T-helper 1 cell treated with Interleukin-12 subunit alpha and Interleukin-12 subunit beta and Interleukin-4 antibody, amounts not matched to agents 30 ng/mL and 1 ng/mL, for 36 hours (primary cell): ENCODE data around the gene CDS1. TPM values are rescaled to one million over a fixed set of nuclear protein-coding genes. Genes with fewer than 3 reads are reported as not detected.

Experiments
- intact Hi-C: fragments of 100-400 bp; cut with micrococcal nuclease; formaldehyde crosslinking; loops from one replicate; pipeline ENCODE4 v1.15.1; 2024
- total RNA-seq: library from RNA; stranded (reverse); gene quantifications from 2 replicates; pipeline ENCODE4 v1.2.3, GENCODE V29; 2022

Gene CDS1
- total RNA-seq, 1 donor from 2014 or later = 0.05 TPM

DNA sequence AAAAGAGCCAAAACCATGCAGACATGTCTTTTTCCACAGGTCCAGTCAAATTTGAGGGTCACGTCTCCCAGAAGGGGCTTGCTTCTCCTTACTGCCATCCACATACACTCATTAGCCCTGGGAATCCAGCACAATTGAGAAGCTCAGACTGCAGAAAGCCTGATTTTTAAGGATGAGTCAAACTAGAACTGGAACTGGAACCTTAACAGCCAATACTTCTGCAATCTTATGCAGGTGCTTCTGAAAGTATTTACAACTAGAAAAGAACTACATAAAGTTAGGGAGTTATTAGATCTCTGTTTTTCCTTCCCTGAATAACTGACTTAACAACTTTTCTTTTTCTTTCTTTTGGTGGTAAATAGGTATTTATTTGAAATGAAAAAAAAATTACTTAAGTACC, 86.3 kb downstream of the CDS1 start:
- intact Hi-C loops = no loop called here

DNA sequence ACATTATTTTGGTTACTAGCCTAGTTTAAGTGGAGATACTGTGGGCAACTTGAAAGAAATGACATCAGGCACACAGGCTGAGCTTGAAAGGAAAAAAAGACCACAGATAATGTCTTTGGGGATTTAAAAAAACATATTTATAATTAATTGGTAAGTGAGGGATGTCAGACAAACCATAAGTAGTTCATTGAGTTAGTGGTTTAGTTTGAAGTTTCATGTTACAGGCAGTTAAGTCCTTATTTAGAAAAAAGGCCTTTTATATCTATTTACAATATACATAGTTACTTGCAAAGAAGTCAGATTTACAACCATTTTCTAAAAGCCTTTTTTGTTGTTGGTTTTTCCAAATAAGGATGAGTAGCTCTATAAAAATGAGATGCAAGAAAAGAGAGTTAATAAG, 89.2 kb downstream of the CDS1 start:
- intact Hi-C loops = no loop called here

DNA sequence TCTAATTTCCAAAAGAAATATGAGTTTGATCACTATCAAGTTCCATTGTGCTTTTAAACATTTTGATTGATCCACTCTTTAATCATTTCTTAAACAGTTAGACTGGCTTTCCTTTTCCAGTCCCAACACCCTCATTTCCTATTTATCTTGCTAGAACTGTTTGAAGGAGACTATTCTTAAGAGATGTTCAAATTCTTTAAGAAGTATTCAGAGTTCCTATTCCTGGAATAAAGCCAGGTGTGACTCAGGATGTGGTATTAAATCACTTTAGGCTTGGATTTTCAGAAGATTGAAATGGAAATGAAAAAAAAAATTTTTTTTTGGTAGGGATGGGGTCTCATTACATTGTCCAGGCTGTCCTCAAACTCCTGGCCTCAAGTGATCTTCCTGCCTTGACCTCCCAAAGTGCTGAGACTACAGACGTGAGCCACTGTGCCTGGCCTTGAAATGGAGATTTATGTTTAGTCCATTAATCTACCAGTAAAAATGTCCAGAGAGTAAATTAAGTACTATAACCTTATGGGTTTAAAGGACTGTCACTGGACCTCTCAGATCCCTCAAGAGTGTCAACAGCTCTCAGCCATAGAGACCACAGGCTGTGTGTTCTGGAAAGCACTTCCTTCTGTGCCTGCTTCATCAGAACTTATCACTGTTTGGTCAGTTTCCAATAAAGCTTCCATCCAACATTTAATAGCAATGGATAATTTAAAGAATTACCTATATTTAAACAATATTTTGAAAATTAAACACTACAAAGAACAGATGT, 90.7 kb downstream of the CDS1 start:
- intact Hi-C loops = no loop called here

DNA sequence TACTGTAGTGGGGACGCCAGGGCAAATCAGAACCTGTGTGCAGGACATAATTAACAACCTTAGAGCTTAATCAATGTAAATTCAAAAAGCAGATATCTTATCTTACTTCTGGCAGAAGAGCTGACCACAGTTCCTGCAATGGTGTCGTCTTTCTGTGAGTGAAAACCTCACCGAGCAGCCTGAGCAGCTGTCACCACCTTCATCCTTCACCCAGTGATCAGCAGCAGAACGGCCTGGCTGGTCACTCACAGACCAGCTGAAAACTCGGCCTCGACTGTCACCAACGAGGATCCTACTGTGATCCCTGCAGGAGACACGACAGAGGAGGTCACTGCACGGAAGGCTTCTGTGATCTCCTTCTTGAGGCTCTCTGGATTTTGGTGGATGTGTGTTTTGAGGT, 94.2 kb downstream of the CDS1 start:
- intact Hi-C loops = no loop called here

DNA sequence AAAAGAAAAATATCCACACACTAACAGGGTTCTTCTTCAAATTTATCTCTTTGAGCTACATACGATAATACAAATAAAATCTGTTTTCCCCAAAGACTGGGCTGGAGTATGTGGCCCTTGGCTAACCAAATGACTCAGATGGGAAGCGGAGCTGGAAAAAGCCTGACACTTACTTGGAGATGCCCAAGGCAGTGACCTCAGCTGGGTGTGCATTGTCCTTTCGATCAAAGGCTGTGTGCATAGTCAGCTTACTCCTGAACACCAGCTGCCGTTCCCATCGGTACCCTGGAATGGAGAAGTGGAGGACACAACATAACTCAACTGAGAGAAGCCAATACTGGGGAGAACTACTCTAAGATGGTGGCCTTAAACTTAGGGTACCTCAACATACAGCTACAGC, 95.1 kb downstream of the CDS1 start:
- intact Hi-C loops = no loop called here

DNA sequence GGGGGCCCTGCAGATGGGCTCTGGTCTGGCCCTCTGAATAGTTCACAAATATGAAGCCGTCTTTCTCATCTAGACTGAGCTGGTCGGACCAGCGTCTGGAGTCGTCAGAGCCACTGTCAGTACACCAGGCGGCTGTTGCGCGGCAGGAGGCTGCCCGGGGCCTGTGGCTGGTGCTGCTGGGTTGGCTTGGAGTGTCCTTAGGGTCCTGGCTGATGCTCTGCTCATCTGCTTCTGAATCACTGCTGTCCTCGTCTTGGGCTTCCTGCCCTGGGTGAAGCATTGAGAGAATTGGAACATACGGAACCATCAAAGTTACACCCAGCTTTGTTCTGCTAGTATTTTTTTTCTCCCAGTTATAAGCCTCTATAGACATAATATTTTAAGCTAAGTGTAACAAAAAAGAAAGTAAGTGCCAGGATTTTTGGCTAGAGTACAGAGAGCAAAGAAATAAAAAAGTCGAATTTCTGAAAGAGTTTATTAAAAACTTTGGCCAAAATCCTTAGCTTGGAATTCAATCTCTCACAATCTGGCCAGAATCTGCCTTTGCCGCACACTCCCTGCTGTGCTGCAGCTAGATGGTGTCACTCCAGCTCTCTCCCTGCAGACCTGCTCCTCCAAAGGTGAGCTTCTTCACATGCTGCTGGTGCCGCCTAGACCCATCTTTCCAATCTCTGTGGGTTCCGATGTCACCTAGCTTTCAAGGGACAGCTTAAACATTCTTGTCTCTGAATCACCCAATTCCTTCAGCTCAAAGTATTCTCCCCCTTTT, 96.2 kb downstream of the CDS1 start:
- intact Hi-C loops = no loop called here

DNA sequence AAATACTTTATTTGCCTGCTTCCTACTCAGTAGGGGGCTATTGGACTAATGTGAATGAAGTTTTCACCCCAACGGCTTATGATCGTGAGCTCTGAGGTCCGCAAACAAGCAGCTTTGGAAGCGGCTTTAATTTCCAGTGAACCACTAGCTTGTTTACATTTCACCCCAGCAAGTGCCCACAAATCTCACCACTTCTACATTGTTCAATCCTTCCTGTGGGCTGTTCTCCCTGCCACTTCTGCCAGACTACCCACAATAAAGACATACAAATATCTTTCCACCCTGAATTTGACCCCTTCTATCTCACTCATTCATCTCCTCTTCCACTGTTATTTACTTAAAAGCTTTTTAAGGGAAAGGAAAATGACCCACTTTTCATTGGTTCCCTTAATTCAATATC, 98.0 kb downstream of the CDS1 start:
- intact Hi-C loops = loop anchor here (5.0 kb wide), 1 partner anchor 99 kb away; the partner anchor contains the start of gene CDS1

DNA sequence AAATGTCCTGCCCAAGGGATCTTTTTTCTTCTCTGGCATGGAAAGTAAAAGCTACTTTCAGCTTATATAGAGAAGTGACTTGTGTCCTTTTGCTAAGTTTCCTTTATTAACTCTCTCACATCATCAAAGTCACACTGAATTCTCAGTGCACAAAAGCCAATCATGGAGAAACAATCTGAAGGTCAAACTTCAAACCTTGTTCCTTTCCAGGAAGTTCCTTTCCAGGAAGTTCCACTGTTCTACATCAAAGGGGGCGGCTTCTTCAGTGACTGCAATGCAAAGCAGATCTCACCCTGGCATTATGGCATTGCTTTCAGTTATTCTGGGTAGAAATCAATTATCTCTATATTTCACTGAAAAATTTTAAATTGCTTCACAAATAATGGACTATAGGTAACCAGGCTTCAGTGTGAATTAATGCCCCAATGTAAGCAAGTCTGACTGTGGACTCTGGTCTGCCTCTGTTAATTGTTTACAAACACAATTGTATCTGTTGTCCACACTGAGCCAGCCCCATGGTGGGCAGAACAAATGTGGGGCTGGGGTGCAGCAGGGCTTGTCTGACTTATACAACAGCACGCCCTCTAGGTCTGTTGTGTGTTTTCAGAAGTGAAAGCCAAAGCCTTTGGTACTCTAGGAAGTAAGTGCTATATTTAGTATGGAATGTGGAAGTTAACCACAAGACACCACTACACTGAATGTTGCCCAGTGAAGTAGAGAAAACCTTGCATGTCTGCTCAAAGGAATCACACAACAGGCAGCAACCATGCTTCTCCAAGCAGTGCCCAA, 98.8 kb downstream of the CDS1 start:
- intact Hi-C loops = loop anchor here (5.0 kb wide), 1 partner anchor 99 kb away; the partner anchor contains the start of gene CDS1

DNA sequence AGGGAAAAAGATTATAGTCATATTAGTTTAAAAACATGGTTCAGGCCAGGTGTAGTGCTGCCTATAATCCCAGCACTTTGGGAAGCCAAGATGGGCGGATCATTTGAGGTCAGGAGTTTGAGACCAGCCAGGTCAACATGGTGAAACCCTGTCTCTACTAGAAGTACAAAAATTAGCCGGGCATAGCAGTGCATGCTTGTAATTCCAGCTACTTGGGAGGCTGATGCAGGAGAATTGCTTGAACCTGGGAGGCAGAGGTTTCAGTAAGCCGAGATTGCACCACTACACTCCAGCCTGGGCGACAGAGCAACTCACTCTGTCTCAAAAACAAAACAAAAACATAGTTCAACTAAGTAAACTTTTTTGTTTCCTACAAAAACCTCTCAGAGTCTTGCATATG, 99.7 kb downstream of the CDS1 start:
- intact Hi-C loops = loop anchor here (5.0 kb wide), 1 partner anchor 100 kb away; the partner anchor contains the start of gene CDS1

DNA sequence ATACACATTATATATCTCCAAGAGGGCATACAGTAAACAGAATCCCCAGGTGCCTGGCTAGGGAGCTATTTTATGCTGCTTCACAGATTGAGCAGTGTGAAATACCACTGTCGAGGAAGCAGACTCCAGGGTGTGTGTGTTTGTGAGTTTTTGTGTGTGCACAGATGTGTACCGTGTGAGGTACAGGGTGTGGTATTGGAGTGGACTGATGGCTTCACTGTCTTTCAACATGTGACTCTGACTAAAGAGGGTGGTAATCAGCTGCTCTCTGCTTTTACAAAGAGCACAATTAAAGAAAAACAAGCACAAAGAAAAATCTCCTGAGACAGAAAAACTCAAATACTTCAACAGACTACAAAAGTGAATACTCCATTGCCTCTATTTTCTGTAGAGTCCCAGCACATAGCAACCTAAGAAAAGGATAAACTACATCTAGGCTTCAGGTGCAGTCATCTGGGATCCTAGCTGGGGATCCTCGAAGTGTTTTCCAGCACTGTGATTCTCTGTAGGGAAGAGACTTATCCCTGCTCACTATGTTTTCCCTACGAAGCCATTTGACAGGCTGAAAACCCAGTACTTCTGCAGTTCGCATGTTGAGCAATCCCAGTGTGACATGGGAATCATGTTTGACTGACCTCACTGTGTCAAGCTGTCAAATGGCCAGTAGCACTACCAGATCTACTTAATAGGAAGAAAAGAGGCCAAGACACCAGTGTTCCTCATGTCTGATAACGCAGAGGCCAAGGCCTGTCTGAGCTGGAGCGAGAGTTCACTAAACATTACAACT, 100.3 kb downstream of the CDS1 start:
- intact Hi-C loops = loop anchor here (5.0 kb wide), 1 partner anchor 101 kb away; the partner anchor contains the start of gene CDS1

DNA sequence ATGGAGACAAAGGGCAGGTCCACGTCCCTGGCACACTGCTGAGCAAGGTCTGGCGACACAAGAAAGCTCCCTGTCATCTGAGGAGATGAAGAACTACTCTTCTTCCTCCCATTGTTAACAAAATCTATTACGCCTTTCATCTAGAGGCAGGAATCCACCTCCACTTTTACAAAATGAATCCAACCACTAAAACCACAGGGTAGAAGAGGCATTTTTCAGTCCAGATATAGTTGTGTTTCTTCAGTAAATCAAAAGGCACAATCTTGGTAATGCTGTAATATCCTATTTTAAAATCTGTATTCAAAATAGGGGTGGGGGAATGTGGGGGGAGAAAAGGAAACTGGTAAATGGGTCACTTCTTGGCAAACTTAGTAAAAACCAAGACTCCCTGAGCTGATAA, 101.4 kb downstream of the CDS1 start:
- intact Hi-C loops = loop anchor here (5.0 kb wide), 1 partner anchor 102 kb away; the partner anchor contains the start of gene CDS1

DNA sequence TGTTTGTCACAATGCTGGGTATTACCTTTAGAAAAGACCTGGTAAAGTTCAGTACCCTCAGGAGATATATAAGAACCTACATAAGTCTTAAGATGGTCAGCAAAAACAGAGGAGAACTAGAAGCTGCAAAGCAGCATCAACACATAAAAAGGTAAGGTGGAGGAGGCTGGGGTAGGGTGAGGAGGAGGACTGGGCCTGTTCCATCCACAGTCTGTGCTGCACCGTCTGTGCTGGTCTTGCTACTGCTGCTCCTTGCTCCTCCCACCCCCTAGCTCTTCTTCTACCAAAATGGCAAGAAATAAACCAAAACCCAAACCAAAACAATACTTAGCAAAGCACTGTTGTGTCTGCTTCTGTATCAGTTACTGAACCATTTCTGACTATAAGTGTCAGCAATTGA, 102.2 kb downstream of the CDS1 start:
- intact Hi-C loops = no loop called here

DNA sequence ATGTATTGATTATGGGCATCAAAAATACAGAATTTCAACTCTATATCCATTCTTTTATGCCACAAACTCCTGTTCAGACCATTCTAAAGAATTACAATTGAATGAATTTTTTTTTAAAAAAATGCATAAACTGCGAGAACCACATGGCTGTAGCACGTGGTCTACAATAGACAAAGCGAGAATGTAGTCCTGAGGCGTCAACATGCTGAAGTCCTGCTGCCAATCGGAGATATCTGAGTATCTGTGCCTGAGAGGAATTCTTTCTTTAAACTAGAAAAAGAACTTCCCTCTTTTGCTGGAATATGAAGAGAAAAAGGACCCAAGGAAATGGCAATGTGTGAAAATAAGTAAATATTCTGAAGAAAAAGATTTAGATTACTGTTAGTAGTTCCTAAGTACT, 105.7 kb downstream of the CDS1 start:
- intact Hi-C loops = no loop called here

DNA sequence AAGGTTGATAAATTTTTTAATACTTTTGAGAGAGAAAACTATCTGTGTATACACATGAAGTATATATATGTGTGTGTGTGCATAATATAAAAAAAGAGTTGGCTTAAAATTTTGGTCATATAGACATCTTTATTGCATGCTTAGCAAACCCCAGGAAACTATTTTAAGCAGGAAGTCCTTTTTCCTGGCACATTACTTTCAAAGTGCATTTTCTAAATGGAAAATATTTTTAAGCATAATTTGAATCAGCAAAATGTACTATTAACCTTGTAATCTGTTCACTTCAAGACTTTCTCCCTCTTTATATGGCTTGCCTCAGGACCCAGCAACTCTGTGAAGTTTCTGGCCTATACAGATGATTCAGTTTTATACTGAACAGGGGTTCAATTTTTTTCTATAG, 106.3 kb downstream of the CDS1 start:
- intact Hi-C loops = no loop called here

DNA sequence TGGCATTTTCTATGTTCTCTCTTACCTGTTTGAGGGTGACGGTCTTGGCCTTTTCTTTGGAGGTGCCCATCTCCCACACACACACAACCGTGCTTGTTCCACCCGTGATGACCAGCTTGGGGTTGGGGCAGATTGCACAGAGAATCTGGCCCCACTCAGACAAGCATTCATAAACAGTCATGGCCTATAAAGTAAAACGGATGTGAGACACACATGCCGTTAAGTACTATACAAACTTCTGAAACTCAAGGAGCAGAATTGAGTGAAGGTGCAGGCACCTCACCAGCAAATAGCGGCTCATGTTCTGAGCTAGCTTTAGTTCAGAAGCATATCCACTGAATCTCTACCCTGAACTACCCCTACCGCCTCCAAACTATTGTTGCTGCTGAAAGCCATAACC, 107.6 kb downstream of the CDS1 start:
- intact Hi-C loops = no loop called here

DNA sequence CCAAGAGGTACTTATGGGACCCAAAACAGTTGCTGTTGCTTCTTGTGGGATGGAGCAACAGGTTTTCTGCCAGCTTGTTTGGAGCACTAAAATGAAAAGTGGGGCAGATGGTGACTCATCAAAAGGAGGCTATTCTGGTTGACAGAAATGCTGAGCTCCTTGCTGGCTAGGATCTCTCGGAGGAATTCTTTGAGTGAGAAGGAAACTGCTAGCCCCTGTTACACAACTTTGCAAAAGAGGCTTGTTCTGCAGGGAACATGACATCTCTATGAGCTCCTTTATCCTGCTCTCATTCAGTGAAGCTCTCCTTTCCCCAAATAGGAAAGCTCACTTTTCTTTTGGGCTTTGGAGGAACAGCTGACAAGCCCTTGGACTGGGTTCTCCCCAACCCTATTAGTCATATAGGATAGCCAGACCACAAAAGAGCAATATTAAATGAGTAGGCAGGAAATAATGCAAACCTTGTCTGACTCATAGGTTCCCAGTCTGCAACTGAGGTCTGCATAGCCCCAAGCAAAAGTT, 108.3 kb downstream of the CDS1 start:
- intact Hi-C loops = no loop called here

DNA sequence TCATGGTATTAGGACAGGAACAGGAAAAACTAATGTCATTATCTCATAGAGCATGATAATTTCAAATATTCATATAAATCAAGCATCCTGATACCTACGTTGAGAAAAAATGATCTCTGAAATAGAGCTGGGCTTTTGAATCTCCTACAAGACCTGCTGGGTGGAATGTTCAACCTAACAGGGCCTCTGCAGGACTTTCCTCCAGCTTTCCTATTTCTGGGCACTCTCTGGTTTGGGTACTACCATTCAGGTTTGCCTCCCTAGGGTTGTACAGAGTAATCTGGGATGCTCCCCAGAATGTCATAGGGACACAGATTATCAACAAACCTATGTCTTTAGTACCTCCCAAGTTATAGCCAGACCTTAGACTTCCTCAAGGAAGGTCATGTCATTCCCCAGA, 108.9 kb downstream of the CDS1 start:
- intact Hi-C loops = no loop called here

DNA sequence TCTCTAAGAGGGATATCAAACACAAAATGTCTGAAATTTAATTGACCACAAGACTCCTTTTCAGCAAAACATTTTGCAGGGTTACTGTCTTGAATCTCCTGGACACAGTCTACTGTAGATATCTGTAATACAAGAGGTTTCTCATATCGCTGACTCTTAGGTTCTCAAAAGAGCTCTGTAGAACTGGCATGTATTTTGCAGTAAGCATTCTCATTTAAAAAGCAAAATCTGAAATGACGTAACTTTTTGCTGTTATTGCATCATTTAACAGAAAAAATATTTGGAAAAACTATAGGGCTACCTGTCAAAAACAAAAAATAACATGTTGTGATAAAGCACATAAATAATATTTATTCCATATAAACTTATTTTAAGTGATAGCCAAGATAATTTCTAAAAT, 114.2 kb downstream of the CDS1 start:
- intact Hi-C loops = no loop called here

DNA sequence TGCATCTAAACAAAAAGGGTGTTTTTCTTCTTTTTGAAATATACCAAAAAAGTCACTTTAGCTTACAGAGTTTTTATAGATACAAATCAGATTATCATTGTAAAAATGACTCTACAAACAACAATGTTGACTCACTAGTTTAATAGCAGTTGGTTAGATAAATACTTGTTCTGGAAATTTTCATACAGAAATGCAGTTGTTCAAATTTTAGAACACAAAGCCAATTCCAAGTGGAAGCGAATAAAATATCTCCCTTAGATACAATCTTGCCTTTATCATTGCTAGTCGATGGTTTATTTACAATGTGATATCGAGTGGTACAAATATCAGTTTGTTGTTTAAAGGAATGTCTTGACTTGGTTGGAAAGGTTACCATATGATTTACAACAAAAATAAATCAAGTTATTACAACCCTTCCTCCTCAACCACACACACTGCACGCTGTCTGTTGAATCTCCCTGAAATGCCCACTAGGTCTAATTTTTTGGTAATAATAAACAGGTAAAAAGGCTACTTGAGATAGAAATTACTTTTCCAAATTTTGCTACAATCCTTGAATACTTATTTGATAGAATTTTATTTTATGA, 114.8 kb downstream of the CDS1 start:
- intact Hi-C loops = no loop called here

DNA sequence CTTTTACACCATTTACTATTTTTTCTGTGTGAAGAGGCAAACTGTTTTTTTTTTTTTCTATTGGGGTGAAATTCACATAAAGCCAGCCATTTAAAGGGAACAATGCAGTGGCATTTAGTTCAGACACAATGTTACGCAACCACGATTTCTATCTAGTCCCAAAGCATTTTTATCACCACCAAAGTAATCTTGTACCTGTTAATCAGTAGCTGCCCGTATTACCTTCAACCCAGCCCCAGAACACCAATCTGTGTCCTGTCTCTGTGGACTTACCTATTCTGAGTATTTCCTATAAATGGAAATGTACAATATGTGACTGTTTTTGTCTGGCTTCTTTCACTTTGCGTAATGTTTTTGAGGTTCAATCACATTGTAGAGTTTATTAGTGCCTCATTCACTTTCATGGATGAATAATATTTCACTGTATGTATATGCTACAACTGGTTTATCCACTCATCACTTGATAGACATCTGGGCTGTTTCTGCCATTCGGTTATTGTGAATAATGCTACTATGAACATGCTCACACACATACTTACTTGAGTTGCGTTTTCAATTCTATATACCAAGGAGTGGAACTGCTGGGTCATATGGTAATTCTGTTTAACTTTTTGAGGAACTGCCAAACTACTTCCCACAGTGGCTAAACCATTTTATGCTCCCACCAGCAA, 116.2 kb downstream of the CDS1 start:
- intact Hi-C loops = no loop called here
